Naive thymus-derived CD4-positive, alpha-beta T cell (primary cell): ENCODE results near the gene RFX8. TPM values are rescaled to one million over a fixed set of nuclear protein-coding genes. Genes with fewer than 3 reads are reported as not detected.

Experiments used
- ATAC-seq: fragments of 150-1000 bp; cut with Tn5 transposase; 2 replicates; pipeline ENCODE4 v1.10.0; 2021; ENCODE audit warnings: mild to moderate bottlenecking, moderate library complexity
- CTCF ChIA-PET: fragments of 350-600 bp; sonication (Branson Sonifier 250); formaldehyde crosslinking; loops from one replicate; lab custom pipeline; 2021; ENCODE audit warnings: antibody characterized with exemption; lab: Charles Lee
- POLR2A ChIA-PET: fragments of 350-600 bp; sonication (Branson Sonifier 250); formaldehyde crosslinking; loops from one replicate; lab custom pipeline; 2021; ENCODE audit warnings: antibody characterized with exemption, inconsistent platforms; lab: Charles Lee
- DNase-seq, 9 donors: peaks; one replicate each; pipeline versions ENCODE4 v3.0.0 to v3.0.0-alpha.2; 2020 to 2022; ENCODE audit warnings: mixed read lengths in 1 of 9
- H3K27ac ChIP-seq: one replicate; pipeline ENCODE4 v1.7.0; 2013; ENCODE audit warnings: mild to moderate bottlenecking, low read depth, low read length, moderate library complexity
- H3K27me3 ChIP-seq, 2 donors: one replicate each; pipeline ENCODE4 v1.7.0; 2013; ENCODE audit warnings: low read length in 2 of 2, mild to moderate bottlenecking in 2 of 2, moderate library complexity in 2 of 2; ENCODE audit not compliant: control insufficient read depth in 2 of 2, insufficient read depth in 2 of 2
- H3K36me3 ChIP-seq, 3 experiments: 1 replicate in 2 of 3; 2 replicates in 1 of 3; pipeline ENCODE4 v1.7.0; 2013; ENCODE audit warnings: low read length in 3 of 3, mild to moderate bottlenecking in 3 of 3, moderate library complexity in 1 of 3; ENCODE audit not compliant: insufficient read depth in 3 of 3, control insufficient read depth in 2 of 3
- H3K4me1 ChIP-seq, 2 donors: one replicate each; pipeline ENCODE4 v1.7.0; 2013; ENCODE audit warnings: low read length in 2 of 2, mild to moderate bottlenecking in 2 of 2, moderate library complexity in 1 of 2; ENCODE audit not compliant: control insufficient read depth in 2 of 2, insufficient read depth in 2 of 2
- H3K4me3 ChIP-seq: 2 replicates; pipeline ENCODE4 v1.7.0; 2013; ENCODE audit warnings: mild to moderate bottlenecking, low read length
- H3K9me3 ChIP-seq, 3 experiments: 1 replicate in 2 of 3; 2 replicates in 1 of 3; pipeline ENCODE4 v1.7.0; 2013; ENCODE audit warnings: low read length in 3 of 3; ENCODE audit not compliant: control insufficient read depth in 2 of 3
- H3K27ac Mint-ChIP-seq, 9 donors: one replicate each; pipeline ENCODE4 v1.8.0; 2020 to 2022; ENCODE audit warnings: mixed read lengths in 9 of 9, mild to moderate bottlenecking in 8 of 9, moderate library complexity in 5 of 9, inconsistent platforms in 2 of 9
- H3K27me3 Mint-ChIP-seq, 5 donors: one replicate each; pipeline ENCODE4 v1.8.0; 2021 to 2022; ENCODE audit warnings: mixed read lengths in 5 of 5, mild to moderate bottlenecking in 1 of 5
- H3K36me3 Mint-ChIP-seq, 5 donors: one replicate each; pipeline ENCODE4 v1.8.0; 2020 to 2022; ENCODE audit warnings: mixed read lengths in 5 of 5, mild to moderate bottlenecking in 3 of 5, inconsistent platforms in 1 of 5
- H3K4me1 Mint-ChIP-seq, 7 donors: one replicate each; pipeline ENCODE4 v1.8.0; 2020 to 2022; ENCODE audit warnings: mixed read lengths in 7 of 7, mild to moderate bottlenecking in 3 of 7, inconsistent platforms in 1 of 7
- H3K4me3 Mint-ChIP-seq, 10 donors: one replicate each; pipeline ENCODE4 v1.8.0; 2020 to 2022; ENCODE audit warnings: mild to moderate bottlenecking in 10 of 10, mixed read lengths in 10 of 10, moderate library complexity in 6 of 10, inconsistent platforms in 2 of 10
- H3K9me3 Mint-ChIP-seq, 11 donors: one replicate each; pipeline ENCODE4 v1.8.0; 2020 to 2022; ENCODE audit warnings: mixed read lengths in 11 of 11, mild to moderate bottlenecking in 4 of 11, inconsistent platforms in 1 of 11, moderate library complexity in 1 of 11
- intact Hi-C, 2 donors: fragments of 100-400 bp; cut with micrococcal nuclease; formaldehyde crosslinking; loops; one replicate each; pipeline ENCODE4 v1.15.1; 2023
- polyA plus RNA-seq, 2 donors: library from polyadenylated mRNA; unstranded; fragments of 300-500 nt; fragmentation: Illumina TruSeq; gene quantifications; one replicate each; pipeline ENCODE4 v1.2.3, GENCODE V29; 2021
- total RNA-seq, 6 experiments: library from RNA in 5 of 6; stranded (reverse) in 5 of 6; gene quantifications; 1 replicate in 5 of 6; 2 replicates in 1 of 6; pipeline ENCODE4 v1.2.3 and lab custom pipeline; 2021 to 2026

RFX8 gene
- total and polyA plus RNA-seq, 7 experiments from 2014 or later: 0.24 to 2.0 (median 0.88) TPM; not detected in 3

DNA sequence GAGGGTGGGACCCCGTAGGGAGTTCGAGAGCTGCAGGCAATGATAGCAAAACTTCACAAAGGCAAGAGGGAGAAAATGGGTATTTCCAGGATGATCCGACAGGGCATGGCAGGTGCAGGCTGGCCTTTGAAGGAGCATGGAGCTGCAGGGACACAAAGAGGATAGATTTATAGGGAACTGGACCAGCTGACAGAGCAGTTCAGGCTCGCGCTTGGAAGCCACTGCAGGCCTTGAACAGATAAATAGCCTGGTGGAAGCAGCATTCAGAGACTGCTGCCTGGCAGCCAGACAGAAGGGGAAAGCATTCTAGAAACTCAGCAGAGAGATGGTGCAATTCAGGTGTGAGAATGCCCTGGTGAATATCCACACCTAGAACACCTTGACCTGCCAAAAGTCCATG, 58.3 kb downstream of the RFX8 start:
- peaks cover 0 to 6% (median 0%) of the 10 kb centered on the region in 5 donors for H3K27me3 Mint-ChIP-seq
- intact Hi-C loops: loop anchor here (5.0 to 10.0 kb wide), 5 partner anchors 56 to 1026 kb away; no protein-coding TSS in a partner anchor
- ChIA-PET POLR2A (interaction anchor here (2.5 kb wide), 1 partner anchor 314 kb away, joined by 7 read pairs; no protein-coding TSS in a partner anchor), CTCF (interaction anchor here (0.7 to 6.8 kb wide), 4 partner anchors 14 to 603 kb away, joined by 3 to 84 read pairs (median 4); no protein-coding TSS in a partner anchor)
- ATAC-seq (no peak), DNase-seq (no peak)
- H3K4me1 Mint-ChIP-seq: peaks cover 0 to 5% (median 0%) of the 10 kb centered on the region in 7 donors
- no peak overlapping the region for H3K4me3 Mint-ChIP-seq
- Histone ChIP-seq H3K36me3 (no peaks in the 10 kb centered on the region), H3K27me3 (no peaks in the 10 kb centered on the region), H3K4me1 (no peaks in the 10 kb centered on the region), H3K4me3 (no peak overlapping the region), H3K9me3 (no peaks in the 10 kb centered on the region), H3K27ac (no peak overlapping the region)
- H3K36me3 Mint-ChIP-seq: peaks cover 0 to 4% (median 0%) of the 10 kb centered on the region in 5 donors
- no peak overlapping the region for H3K27ac Mint-ChIP-seq
- H3K9me3 Mint-ChIP-seq: peaks cover 0 to 7% (median 0%) of the 10 kb centered on the region in 11 donors

- H3K9me3 Mint-ChIP-seq: peaks cover 0 to 7% (median 0%) of the 10 kb centered on the region in 11 donors
- H3K27me3 Mint-ChIP-seq: peaks cover 0 to 6% (median 0%) of the 10 kb centered on the region in 5 donors
- CTCF ChIA-PET: interaction anchor here (1.8 to 6.8 kb wide), 2 partner anchors 73 to 415 kb away, joined by 5 to 84 read pairs; no protein-coding TSS in a partner anchor
- intact Hi-C loops: loop anchor here (5.0 to 10.0 kb wide), 5 partner anchors 56 to 1026 kb away; no protein-coding TSS in a partner anchor
- peaks cover 0 to 4% (median 0%) of the 10 kb centered on the region in 5 donors for H3K36me3 Mint-ChIP-seq
- no peak overlapping the region for H3K27ac Mint-ChIP-seq
- Histone ChIP-seq H3K4me3 (no peak overlapping the region), H3K9me3 (no peaks in the 10 kb centered on the region), H3K36me3 (no peaks in the 10 kb centered on the region), H3K4me1 (no peaks in the 10 kb centered on the region), H3K27me3 (no peaks in the 10 kb centered on the region), H3K27ac (no peak overlapping the region)
- no peak for DNase-seq
- ATAC-seq: no peak
- H3K4me1 Mint-ChIP-seq: peaks cover 0 to 5% (median 0%) of the 10 kb centered on the region in 7 donors
- POLR2A ChIA-PET: interaction anchor here (2.5 kb wide), 1 partner anchor 315 kb away, joined by 7 read pairs; no protein-coding TSS in a partner anchor
- H3K4me3 Mint-ChIP-seq: no peak overlapping the region
Observed at GRCh38 chr2:101415884-101416283, 59.0 kb downstream of the RFX8 start.

GRCh38 chr2:101415220-101415619, 59.7 kb downstream of the RFX8 start:
- no peaks in the 10 kb centered on the region for H3K4me1 ChIP-seq
- intact Hi-C loops: loop anchor here (5.0 to 10.0 kb wide), 5 partner anchors 57 to 1027 kb away; no protein-coding TSS in a partner anchor
- no peak for ATAC-seq
- H3K9me3 ChIP-seq: no peaks in the 10 kb centered on the region
- Mint-ChIP-seq H3K9me3 (peaks cover 0 to 7% (median 0%) of the 10 kb centered on the region in 11 donors), H3K4me3 (no peak overlapping the region), H3K4me1 (peaks cover 0 to 5% (median 0%) of the 10 kb centered on the region in 7 donors), H3K36me3 (peaks cover 0 to 4% (median 0%) of the 10 kb centered on the region in 5 donors), H3K27ac (no peak overlapping the region), H3K27me3 (peaks cover 0 to 6% (median 0%) of the 10 kb centered on the region in 5 donors)
- no peak overlapping the region for H3K27ac ChIP-seq
- H3K4me3 ChIP-seq: no peak overlapping the region
- ChIA-PET POLR2A (no interaction called here), CTCF (interaction anchor here (0.6 to 0.8 kb wide), 3 partner anchors 18 to 356 kb away, joined by 3 to 4 read pairs (median 3); no protein-coding TSS in a partner anchor)
- no peaks in the 10 kb centered on the region for H3K36me3 ChIP-seq
- no peaks in the 10 kb centered on the region for H3K27me3 ChIP-seq
- DNase-seq: no peak

DNA sequence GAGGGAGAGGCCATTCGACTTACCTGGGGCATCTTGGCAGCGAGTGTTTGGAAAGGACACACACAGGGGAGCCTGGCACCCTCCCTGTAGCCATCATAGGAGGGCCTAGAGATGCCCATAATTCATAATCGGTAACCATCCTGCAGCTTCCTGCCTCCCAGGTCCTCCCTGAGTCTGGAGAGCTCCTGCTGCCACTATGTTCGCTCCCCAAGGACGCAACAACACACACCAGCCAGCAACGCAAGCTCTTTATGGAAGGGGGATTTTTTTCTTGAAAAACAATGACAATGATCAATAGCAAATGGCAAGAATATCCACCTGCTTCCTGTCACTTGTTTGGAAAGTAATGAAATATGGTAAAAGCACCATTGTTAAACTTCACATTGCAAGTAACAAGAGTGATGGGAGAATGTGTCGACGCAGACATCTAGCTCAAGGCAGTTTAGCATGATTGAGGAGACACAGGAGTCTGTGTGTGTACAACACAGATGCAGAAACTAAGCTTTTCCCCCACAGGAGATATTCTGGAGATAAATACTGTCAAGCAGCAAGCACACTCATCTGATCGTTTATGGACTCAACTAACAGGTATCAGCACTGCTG, 62.7 kb downstream of the RFX8 start:
- H3K27me3 Mint-ChIP-seq: peaks cover 0 to 6% (median 0%) of the 10 kb centered on the region in 5 donors
- no peak for DNase-seq
- H3K4me1 ChIP-seq: no peaks in the 10 kb centered on the region
- H3K36me3 ChIP-seq: no peaks in the 10 kb centered on the region
- H3K27me3 ChIP-seq: no peaks in the 10 kb centered on the region
- no peak overlapping the region for H3K27ac ChIP-seq
- ChIA-PET POLR2A (no interaction called here), CTCF (no interaction called here)
- intact Hi-C loops: loop anchor here in 1 of 2 donors (10.0 kb wide), 1 partner anchor 243 kb away; no protein-coding TSS in a partner anchor
- ATAC-seq: no peak
- no peak overlapping the region for H3K4me3 ChIP-seq
- H3K27ac Mint-ChIP-seq: no peak overlapping the region
- peaks cover 0 to 7% (median 0%) of the 10 kb centered on the region in 11 donors for H3K9me3 Mint-ChIP-seq
- H3K36me3 Mint-ChIP-seq: peaks cover 0 to 4% (median 0%) of the 10 kb centered on the region in 5 donors
- H3K4me1 Mint-ChIP-seq: no peaks in the 10 kb centered on the region
- H3K4me3 Mint-ChIP-seq: no peak overlapping the region
- H3K9me3 ChIP-seq: no peaks in the 10 kb centered on the region

DNA sequence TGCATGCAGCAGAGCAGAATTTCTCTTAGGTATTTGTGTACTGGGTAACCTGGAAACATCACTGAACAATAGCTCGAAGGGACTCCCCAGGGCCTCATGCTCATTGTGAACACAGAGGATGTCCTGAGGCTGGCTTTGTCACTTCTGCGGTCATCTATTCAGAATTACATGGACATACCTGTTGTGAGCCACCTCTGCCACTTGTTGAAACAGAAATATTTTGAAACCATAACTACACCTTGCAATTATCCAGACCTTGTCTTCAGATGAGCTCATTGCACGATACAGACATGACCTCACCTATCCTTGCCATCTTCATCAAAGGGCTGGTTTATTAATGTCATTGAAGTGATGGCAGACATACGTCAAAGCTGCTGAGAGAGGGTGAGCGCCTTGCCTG, 64.2 kb downstream of the RFX8 start:
- no peaks in the 10 kb centered on the region for H3K36me3 ChIP-seq
- Mint-ChIP-seq H3K9me3 (peaks cover 0 to 7% (median 0%) of the 10 kb centered on the region in 11 donors), H3K4me1 (no peaks in the 10 kb centered on the region), H3K27me3 (peaks cover 0 to 9% (median 0%) of the 10 kb centered on the region in 5 donors), H3K36me3 (peaks cover 0 to 4% (median 0%) of the 10 kb centered on the region in 5 donors), H3K27ac (no peak overlapping the region), H3K4me3 (no peak overlapping the region)
- H3K4me1 ChIP-seq: no peaks in the 10 kb centered on the region
- H3K9me3 ChIP-seq: no peaks in the 10 kb centered on the region
- intact Hi-C loops: loop anchor here in 1 of 2 donors (10.0 kb wide), 1 partner anchor 244 kb away; no protein-coding TSS in a partner anchor
- CTCF ChIA-PET: interaction anchor here (1.0 kb wide), 1 partner anchor 69 kb away, joined by 3 read pairs; no protein-coding TSS in a partner anchor
- POLR2A ChIA-PET: no interaction called here
- DNase-seq: no peak
- H3K27ac ChIP-seq: no peak overlapping the region
- H3K4me3 ChIP-seq: no peak overlapping the region
- ATAC-seq: no peak
- H3K27me3 ChIP-seq: no peaks in the 10 kb centered on the region

- no peaks in the 10 kb centered on the region for H3K4me1 Mint-ChIP-seq
- intact Hi-C loops: loop anchor here in 1 of 2 donors (10.0 kb wide), 1 partner anchor 245 kb away; no protein-coding TSS in a partner anchor
- POLR2A ChIA-PET: no interaction called here
Observed at GRCh38 chr2:101410114-101410513, 64.8 kb downstream of the RFX8 start.

More at GRCh38 chr2:101410114-101410513, 64.8 kb downstream of the RFX8 start:
- Histone ChIP-seq H3K4me3 (no peak overlapping the region), H3K27me3 (no peaks in the 10 kb centered on the region), H3K4me1 (no peaks in the 10 kb centered on the region), H3K9me3 (no peaks in the 10 kb centered on the region), H3K36me3 (no peaks in the 10 kb centered on the region), H3K27ac (no peak overlapping the region)
- H3K4me3 Mint-ChIP-seq: no peak overlapping the region
- no peak overlapping the region for H3K27ac Mint-ChIP-seq
- CTCF ChIA-PET: interaction anchor here (1.3 kb wide), 1 partner anchor 440 kb away, joined by 3 read pairs; no protein-coding TSS in a partner anchor
- peaks cover 0 to 3% (median 0%) of the 10 kb centered on the region in 5 donors for H3K36me3 Mint-ChIP-seq
- ATAC-seq (peak; percentile 16), DNase-seq (no peak)
- H3K9me3 Mint-ChIP-seq: peaks cover 0 to 6% (median 0%) of the 10 kb centered on the region in 11 donors
- peaks cover 0 to 8% (median 0%) of the 10 kb centered on the region in 5 donors for H3K27me3 Mint-ChIP-seq
